ELF-1 (cell line): ENCODE data around the gene SMIM31.

Experiments used
- DNase-seq: peaks from one replicate; pipeline ENCODE4 v3.0.0-alpha.2; 2016; ENCODE audit warnings: low read depth, low spot score

Gene SMIM31

GRCh38 chr4:164783976-164784375, 30.0 kb downstream of the SMIM31 start:
- no peak for DNase-seq

DNA sequence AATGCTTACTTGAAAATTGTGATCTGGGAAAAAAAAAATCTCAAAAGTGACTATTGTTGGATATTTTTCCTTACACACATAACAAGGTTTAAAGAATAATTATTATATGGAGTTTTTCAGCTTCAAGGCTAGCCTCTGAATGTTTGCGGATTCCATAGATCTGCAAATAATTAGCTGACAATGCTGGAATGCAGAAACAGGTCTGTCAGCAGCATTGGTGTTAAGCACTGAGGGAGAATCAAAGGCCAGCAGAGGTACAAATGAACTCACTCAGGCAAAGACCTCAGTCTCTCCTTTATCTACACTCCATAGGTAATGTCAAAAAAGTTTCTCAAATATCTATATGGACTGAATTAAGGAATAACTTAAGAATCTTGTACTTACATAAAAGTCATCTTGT, 35.1 kb downstream of the SMIM31 start:
- no peak for DNase-seq

- no peak for DNase-seq
Observed at GRCh38 chr4:164790249-164790648, 36.3 kb downstream of the SMIM31 start.

DNA sequence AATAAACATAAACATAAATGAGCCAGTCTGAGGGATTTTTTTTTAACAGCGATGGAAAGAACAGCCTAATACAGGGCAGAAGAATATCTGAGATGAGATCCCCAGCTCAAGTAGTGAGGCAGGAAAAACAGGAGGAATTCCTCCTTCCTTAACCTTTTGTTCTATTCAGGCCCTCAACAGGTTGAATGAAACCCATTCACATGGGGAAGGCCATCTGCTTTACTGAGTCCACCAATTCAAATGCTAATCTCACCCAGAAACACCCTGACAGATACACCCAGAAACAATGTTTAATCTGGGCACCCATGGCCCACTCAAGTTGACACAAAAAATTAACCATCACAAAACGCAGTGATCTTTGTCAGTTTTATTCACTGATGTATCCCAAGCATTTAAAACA, 45.5 kb downstream of the SMIM31 start:
- peak; percentile 56 for DNase-seq

GRCh38 chr4:164800786-164801185, 46.9 kb downstream of the SMIM31 start:
- DNase-seq = no peak

GRCh38 chr4:164802301-164802901, 48.5 kb downstream of the SMIM31 start:
- no peak for DNase-seq

GRCh38 chr4:164803702-164804101, 49.8 kb downstream of the SMIM31 start:
- DNase-seq = no peak

DNA sequence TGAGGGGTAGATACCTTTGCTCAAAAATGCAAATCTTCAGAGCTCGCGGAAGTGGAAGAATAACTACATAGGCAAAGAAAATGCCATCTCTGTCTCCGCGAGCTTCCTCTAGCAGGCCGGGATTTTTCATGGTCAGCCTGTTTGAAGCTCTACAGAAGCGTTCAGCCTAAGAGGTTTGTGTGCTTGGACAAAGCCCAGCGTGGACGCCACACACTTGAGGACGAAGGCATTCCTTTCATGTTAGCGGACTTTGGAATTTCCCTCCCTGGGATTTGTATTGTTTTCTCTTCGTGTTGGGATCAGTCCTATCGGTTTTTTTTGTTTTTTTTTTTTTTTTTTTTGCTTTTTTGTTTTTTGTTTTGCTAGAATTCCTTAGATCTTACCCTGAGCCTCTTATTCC, 53.7 kb downstream of the SMIM31 start:
- DNase-seq = peak; percentile 74

- DNase-seq = no peak
Observed at GRCh38 chr4:164813554-164813953, 59.6 kb downstream of the SMIM31 start.

DNA sequence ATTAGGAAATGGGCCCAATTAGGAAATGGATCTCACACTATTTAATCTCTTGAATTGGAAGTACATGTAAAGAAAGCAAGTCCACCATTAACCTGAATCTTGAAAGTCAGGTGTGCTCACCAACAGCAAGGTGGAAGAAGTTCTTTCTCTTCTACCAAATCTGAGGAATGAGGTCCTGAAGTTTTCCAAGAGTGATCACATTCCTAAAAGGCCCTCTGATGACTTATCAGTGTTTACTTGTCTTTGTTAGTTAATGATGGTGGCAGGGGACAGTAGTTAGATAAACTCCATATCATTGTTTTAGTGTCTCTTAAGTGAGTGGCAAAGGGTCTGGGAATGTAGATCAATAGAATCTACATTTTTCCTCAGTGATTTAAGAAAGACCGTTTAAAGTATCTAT, 61.8 kb downstream of the SMIM31 start:
- DNase-seq = peak; percentile 4

DNA sequence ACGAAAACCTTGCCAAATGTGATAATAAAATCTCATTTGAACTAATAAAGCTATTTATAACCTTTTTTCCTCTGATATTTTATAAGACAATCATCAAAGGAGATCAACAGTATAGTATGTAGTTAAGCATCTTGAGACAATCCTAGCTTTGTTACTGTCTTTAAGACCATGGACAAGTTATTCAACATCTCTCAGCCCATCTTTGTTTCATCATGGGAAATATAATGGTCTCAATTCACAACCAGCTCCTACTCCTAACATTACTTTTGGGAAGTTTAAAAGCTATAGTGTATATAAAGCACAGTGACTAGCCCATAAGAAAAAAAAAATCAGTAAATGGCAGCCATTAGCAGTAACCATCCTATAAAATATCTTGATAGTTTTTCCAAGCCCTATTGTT, 65.4 kb downstream of the SMIM31 start:
- no peak for DNase-seq

DNA sequence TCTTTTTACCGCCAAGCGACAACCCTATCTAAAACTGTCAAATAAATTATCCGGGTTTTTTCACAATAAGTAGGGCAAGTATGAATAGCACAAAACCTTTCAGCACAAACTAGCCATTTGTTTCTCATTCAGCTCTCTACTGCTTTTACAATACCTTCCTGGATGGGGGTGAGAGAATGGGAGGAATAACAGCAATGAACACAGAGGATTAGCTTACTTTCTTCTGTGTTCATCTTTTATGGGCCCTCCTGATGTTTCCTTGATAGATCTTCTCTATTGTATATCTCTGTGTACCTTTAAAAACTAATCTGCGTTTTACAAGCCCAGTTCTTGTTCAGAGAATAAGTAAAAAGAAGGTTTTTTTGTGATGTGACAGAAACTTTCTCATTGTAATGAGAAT, 67.8 kb downstream of the SMIM31 start:
- no peak for DNase-seq

DNA sequence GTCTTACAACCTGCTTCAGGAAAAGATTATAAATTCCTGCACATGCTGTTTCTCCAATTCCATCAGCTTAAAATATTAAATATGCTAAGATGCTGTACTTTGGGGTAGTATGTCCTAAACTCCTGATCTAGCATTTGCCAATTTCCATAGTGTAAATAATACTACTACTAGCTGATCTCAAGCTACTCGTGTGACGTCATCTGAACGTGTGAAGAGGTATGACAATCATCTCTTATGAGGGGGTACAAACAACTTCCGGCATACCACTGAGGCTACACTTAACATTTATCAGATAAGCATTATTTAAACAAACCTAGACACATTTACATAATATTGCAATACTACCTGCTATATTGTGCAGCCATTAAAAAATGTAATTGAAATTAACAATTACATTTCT, 70.7 kb downstream of the SMIM31 start:
- no peak for DNase-seq

- no peak for DNase-seq
Observed at GRCh38 chr4:164828955-164829354, 75.0 kb downstream of the SMIM31 start.

DNA sequence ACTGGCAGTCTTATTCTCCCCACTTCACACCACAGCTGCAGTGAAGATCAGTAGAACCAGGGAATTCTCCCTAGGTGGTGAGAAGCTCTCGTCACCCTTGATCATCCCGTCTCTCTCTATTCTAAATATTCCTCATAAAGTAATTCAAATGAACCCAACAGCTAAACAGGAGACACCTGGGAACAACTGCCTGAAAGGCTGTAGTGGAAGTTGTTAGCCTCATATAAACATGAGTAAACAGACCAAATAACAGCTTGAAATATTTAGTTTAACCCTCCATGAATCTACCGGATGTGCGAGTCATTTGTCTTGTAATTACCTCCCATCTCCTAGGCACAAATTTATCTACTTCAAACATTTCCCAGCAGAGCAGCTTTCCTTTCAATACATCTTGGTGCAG, 92.6 kb downstream of the SMIM31 start:
- DNase-seq = no peak

- DNase-seq = no peak
Observed at GRCh38 chr4:164847016-164847415, 93.1 kb downstream of the SMIM31 start.

DNA sequence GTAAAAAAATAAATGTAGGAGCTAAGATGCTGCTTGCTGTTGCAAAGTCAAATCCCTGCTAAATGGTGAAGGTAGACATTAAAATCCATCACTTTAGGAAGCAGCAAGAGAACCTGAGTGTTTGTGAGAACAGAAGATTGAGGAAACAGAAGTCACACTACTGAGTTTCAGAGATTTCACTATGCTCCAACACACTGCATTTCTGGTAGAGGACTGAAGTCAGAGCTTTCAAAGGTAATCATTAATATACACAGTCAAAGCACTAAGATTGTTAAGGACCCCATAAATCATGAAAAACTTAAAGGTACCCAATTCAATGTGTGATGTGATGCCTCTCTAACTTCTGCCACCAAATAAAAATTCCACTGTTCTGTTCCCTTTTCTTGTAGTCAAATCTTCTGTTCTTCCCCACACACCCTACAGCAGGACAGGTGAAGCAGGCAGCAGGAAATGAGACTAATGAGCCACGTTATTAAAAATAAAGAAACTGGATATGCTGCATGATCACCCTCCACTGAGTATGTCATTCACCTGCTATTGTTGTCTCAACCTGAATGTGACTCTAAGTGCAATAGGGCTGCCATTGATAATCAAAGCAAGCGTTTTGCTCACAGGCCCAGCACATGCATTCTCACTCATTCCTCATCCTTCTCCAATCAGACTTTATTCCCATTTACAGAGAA, 94.2 kb downstream of the SMIM31 start:
- DNase-seq = no peak
